Cardiac muscle cell (in vitro differentiated cells and primary cell): ENCODE results near the gene OSBPL3. TPM values are rescaled to one million over a fixed set of nuclear protein-coding genes. Genes with fewer than 3 reads are reported as not detected.

Source experiments
- DNase-seq, 2 donors: peaks; one replicate each; pipeline versions ENCODE4 v3.0.0 to v3.0.0-alpha.2; 2010 to 2017; ENCODE audit warnings: low read depth in 1 of 2, low spot score in 1 of 2
- H3K27ac ChIP-seq: fragments of 200-600 bp; sonication (generic); 2 replicates; pipeline ENCODE4 v1.5.1; 2016
- H3K27me3 ChIP-seq: fragments of 200-600 bp; sonication (generic); 2 replicates; pipeline ENCODE4 v1.6.0; 2016; ENCODE audit warnings: control low read depth
- H3K36me3 ChIP-seq: fragments of 200-600 bp; sonication (generic); 2 replicates; pipeline ENCODE4 v1.5.1; 2016; ENCODE audit warnings: control low read depth
- H3K4me1 ChIP-seq: fragments of 200-600 bp; sonication (generic); 2 replicates; pipeline ENCODE4 v1.8.1; 2017; ENCODE audit warnings: low read depth, mild to moderate bottlenecking, mixed run types
- H3K4me3 ChIP-seq: fragments of 200-600 bp; sonication (generic); 2 replicates; pipeline ENCODE4 v1.5.1; 2016; ENCODE audit warnings: mild to moderate bottlenecking
- H3K9me3 ChIP-seq: fragments of 200-600 bp; sonication (generic); 2 replicates; pipeline ENCODE4 v1.5.1; 2017; ENCODE audit warnings: low read depth, mild to moderate bottlenecking, control low read depth
- polyA plus RNA-seq: library from polyadenylated mRNA; unstranded; fragments of >200 nt; fragmentation: Nextera tagmentation; extraction: Ambion mirVana; gene quantifications from 2 replicates; pipeline ENCODE4 v1.2.1, GENCODE V29; 2016
- total RNA-seq: library from RNA; depleted of rRNA; stranded (reverse); fragments of >200 nt; gene quantifications from 2 replicates; pipeline ENCODE4 v1.2.3, GENCODE V29; 2016
- TF ChIP-seq, protein P1 (sequence below): IDR thresholded peaks from 2 replicates; pipeline ENCODE4 v1.5.1; 2012; ENCODE audit warnings: low read depth, mild to moderate bottlenecking, low read length

The OSBPL3 gene
- total and polyA plus RNA-seq, 2 experiments from 2014 or later = 7.5 to 8.2 TPM

DNA sequence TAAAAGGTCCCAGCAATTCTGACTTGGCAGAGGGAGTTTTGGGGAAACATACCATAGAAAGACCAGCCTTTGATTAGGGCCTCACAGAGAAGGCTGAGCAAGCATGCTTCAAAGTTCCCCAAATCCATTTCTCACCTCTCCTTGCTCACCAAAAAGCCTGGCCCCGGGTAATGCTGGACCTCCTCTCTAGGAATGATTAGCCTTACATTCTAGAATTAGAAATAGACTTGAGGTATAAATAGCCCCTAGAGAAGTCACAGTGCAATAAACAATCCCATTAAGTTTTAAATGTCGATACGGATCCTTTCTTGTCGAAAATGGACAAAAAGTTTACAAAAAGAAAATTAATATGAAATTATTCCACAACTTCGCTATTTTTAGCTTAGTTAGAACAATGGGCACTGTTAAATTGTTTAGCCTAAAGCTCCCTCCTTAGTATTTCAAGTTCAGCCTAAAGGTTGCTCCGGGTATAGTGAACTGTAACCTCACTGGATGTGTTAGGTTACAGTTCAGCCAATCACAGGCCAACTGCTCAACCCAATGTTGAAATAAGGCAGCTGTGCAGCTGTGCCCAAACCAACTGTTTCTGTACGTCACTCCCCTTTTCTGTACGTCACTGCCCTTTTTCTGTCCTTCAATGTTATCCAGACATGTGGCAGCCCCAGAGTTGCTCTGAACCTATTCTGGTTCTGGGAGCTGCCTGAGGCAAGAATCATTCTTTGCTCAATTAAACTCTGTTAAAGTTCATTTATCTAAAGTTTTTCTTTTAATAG lies 214.8 kb downstream of the OSBPL3 start:
- Histone ChIP-seq H3K27ac (no peak overlapping the region), H3K36me3 (no peaks in the 10 kb centered on the region), H3K27me3 (no peaks in the 10 kb centered on the region), H3K4me3 (no peak overlapping the region), H3K9me3 (no peaks in the 10 kb centered on the region), H3K4me1 (peaks cover 20% of the 10 kb centered on the region)
- TF ChIP-seq, protein P1, sequence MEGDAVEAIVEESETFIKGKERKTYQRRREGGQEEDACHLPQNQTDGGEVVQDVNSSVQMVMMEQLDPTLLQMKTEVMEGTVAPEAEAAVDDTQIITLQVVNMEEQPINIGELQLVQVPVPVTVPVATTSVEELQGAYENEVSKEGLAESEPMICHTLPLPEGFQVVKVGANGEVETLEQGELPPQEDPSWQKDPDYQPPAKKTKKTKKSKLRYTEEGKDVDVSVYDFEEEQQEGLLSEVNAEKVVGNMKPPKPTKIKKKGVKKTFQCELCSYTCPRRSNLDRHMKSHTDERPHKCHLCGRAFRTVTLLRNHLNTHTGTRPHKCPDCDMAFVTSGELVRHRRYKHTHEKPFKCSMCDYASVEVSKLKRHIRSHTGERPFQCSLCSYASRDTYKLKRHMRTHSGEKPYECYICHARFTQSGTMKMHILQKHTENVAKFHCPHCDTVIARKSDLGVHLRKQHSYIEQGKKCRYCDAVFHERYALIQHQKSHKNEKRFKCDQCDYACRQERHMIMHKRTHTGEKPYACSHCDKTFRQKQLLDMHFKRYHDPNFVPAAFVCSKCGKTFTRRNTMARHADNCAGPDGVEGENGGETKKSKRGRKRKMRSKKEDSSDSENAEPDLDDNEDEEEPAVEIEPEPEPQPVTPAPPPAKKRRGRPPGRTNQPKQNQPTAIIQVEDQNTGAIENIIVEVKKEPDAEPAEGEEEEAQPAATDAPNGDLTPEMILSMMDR = no peak
- DNase-seq = peak; percentile 43 to 48

DNA sequence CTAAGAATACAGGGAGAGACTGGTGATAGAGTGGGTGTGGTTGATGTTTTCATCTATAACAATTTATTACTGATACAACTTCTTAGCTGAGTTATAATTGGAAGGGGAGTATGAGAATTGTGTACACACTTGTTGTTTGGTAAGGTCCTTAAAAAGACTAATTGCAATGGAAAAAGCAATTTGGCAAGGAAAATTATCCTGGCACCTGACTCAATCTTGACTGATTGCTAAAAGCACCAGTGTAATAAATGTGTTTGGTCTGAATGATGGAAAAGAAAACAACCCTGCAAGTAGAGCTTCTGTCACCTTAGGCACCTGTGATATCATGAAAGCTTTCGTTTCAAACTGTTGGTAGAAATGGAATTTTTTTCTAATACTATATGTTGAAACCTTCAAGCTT lies 216.0 kb downstream of the OSBPL3 start:
- TF ChIP-seq, protein P1 = no peak
- no peaks in the 10 kb centered on the region for H3K9me3 ChIP-seq
- no peaks in the 10 kb centered on the region for H3K36me3 ChIP-seq
- H3K27ac ChIP-seq = no peak overlapping the region
- DNase-seq = no peak
- H3K4me1 ChIP-seq = peaks cover 20% of the 10 kb centered on the region
- no peaks in the 10 kb centered on the region for H3K27me3 ChIP-seq
- no peak overlapping the region for H3K4me3 ChIP-seq

DNA sequence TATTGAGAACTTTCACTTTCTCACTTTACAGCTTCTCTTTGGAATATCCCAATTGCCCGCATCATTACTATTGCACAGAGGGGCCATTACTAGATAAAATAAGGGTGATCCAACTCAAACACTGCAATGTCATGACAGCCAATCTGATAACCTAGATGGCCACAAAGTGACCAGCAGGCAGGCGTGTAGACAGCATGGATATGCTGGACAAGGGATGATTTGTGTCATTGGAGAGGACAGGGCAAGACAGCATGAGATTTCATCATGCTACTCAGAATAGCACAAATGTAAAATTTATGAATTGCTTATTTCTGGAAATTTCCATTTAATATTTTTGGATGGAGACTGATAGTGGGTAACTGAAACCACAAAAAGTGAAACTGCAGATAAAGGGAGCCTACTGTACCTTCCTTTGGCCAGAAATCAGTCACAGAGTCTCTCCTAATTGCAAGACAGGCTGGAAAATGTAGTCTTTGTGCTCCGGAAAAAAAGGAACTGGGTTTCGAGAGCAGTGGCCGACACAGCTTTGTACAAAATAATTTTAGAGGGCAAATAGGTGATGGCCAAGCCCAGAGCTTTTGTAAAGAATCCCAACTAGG lies 216.6 kb downstream of the OSBPL3 start:
- Histone ChIP-seq H3K4me1 (peaks cover 15% of the 10 kb centered on the region), H3K9me3 (no peaks in the 10 kb centered on the region), H3K4me3 (no peak overlapping the region), H3K36me3 (no peaks in the 10 kb centered on the region), H3K27me3 (peaks cover 4% of the 10 kb centered on the region), H3K27ac (no peak overlapping the region)
- TF ChIP-seq, protein P1 = no peak
- no peak for DNase-seq

DNA sequence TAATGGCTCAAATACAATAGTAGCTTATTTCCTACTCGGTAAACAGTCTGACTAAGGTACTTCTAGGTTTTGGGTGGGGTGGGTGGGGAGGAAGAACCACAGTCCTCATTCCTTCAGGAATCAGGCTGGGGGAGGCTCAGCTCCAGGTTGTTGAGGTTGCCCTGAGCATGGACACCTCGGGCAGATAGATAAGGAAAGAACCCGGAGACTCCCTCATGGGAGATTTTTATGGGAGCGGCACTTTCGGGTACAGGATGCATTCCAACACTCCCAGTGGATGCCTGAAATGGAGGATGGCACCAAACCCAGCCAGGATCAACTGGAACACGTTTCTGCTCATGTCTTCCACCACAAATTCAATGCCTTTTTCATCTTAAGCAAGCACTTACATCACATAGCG lies 217.2 kb downstream of the OSBPL3 start:
- Histone ChIP-seq H3K27ac (no peak overlapping the region), H3K4me3 (no peak overlapping the region), H3K9me3 (no peaks in the 10 kb centered on the region), H3K36me3 (no peaks in the 10 kb centered on the region), H3K4me1 (peaks cover 12% of the 10 kb centered on the region), H3K27me3 (peaks cover 8% of the 10 kb centered on the region)
- DNase-seq = no peak
- TF ChIP-seq, protein P1 = no peak

DNA sequence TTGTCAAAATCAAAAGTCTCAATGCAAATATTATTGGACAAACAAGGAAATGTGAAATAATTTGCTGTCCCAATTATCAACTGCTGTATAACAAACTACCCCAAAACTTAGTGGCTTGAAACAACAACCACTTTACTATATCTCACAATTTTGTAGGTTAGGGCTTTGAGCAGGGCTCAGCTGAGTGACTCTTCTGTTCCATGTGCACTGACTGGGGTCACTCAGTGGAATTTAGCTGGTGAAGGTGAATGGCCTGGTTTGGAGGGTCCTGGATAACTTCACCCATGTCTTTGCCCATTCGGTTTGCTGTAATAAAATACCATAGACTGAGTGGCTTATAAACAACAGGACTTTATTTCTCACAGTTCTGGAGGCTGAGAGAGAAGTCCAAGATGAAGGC lies 219.0 kb downstream of the OSBPL3 start:
- TF ChIP-seq, protein P1 = no peak
- DNase-seq = no peak
- H3K4me1 ChIP-seq = peaks cover 12% of the 10 kb centered on the region
- H3K4me3 ChIP-seq = no peak overlapping the region
- peaks cover 18% of the 10 kb centered on the region for H3K27me3 ChIP-seq
- no peaks in the 10 kb centered on the region for H3K36me3 ChIP-seq
- H3K27ac ChIP-seq = no peak overlapping the region
- no peaks in the 10 kb centered on the region for H3K9me3 ChIP-seq
